Endothelial cell of umbilical vein (primary cell): ENCODE results near the gene KCNMA1. TPM values are rescaled to one million over a fixed set of nuclear protein-coding genes. Genes with fewer than 3 reads are reported as not detected.

Experiments
- BruUV-seq: library from RNA; stranded (reverse); fragments of 400-500 nt; replicated peaks from 2 replicates; lab custom pipeline; 2021; lab: Mats Ljungman, UMichigan
- CTCF ChIA-PET: fragments of 300-600, 350-600 bp; sonication (Branson Sonifier 250); formaldehyde crosslinking; loops from one replicate; lab custom pipeline; 2021; ENCODE audit warnings: antibody characterized with exemption, inconsistent platforms; lab: Charles Lee
- POLR2A ChIA-PET: fragments of 300-600, 350-600 bp; sonication (Branson Sonifier 250); formaldehyde crosslinking; loops from one replicate; lab custom pipeline; 2021; ENCODE audit warnings: antibody characterized with exemption, inconsistent platforms; lab: Charles Lee
- DNase-seq: peaks from one replicate; pipeline ENCODE4 v3.0.0-alpha.2; 2011; ENCODE audit warnings: low read depth, low spot score
- FAIRE-seq: peaks from 2 replicates; lab custom pipeline; 2011; peaks lifted over from hg19 to GRCh38; lab: Jason Lieb, UNC
- H2AFZ ChIP-seq: 2 replicates; pipeline ENCODE4 v1.6.0; 2012; ENCODE audit warnings: low read depth, low read length, control low read depth, inconsistent platforms
- H3K27ac ChIP-seq: 2 replicates; pipeline ENCODE4 v1.5.1; 2011; ENCODE audit warnings: low read depth, mild to moderate bottlenecking, control low read depth, low read length, moderate library complexity; ENCODE audit not compliant: insufficient read depth
- H3K27me3 ChIP-seq, 2 experiments: 2 replicates each; pipeline versions ENCODE4 v1.6.0 to v1.6.1; 2011; ENCODE audit warnings: low read length in 2 of 2, mixed read lengths in 1 of 2; ENCODE audit not compliant: control insufficient read depth in 2 of 2, insufficient read depth in 2 of 2
- H3K36me3 ChIP-seq, 2 experiments: 2 replicates in 1 of 2; 3 replicates in 1 of 2; pipeline ENCODE4 v1.5.1; 2011; ENCODE audit warnings: low read length in 2 of 2, mild to moderate bottlenecking in 1 of 2, moderate library complexity in 1 of 2; ENCODE audit not compliant: control insufficient read depth in 2 of 2, insufficient read depth in 2 of 2; ENCODE audit errors: extremely low read depth in 1 of 2
- H3K4me1 ChIP-seq: 3 replicates; pipeline ENCODE4 v1.5.1; 2011; ENCODE audit warnings: mild to moderate bottlenecking, low read length; ENCODE audit not compliant: control insufficient read depth, insufficient read depth; ENCODE audit errors: extremely low read depth
- H3K4me2 ChIP-seq: 2 replicates; pipeline ENCODE4 v1.6.1; 2011; ENCODE audit warnings: low read length, control low read depth, mixed read lengths; ENCODE audit not compliant: insufficient read depth
- H3K4me3 ChIP-seq, 3 experiments: fragments of 200-600 bp in 1 of 3; sonication (generic), shearing (Covaris generic) in 1 of 3; replicated peaks in 1 of 3; 2 replicates each; pipeline ENCODE4 v1.5.1; 2011 to 2016; ENCODE audit warnings: control low read depth in 3 of 3, low read length in 3 of 3, mild to moderate bottlenecking in 2 of 3, inconsistent platforms in 1 of 3, low read depth in 1 of 3, moderate library complexity in 1 of 3; ENCODE audit not compliant: insufficient read depth in 1 of 3
- H3K79me2 ChIP-seq: 2 replicates; pipeline ENCODE4 v1.6.0; 2012; ENCODE audit warnings: low read length, inconsistent platforms; ENCODE audit not compliant: control insufficient read depth, insufficient read depth
- H3K9ac ChIP-seq: replicated peaks from 2 replicates; pipeline ENCODE3; 2011; ENCODE audit warnings: low read length, control low read depth; ENCODE audit not compliant: insufficient read depth; ENCODE audit errors: extremely low read depth
- H3K9me1 ChIP-seq: replicated peaks from 3 replicates; pipeline ENCODE4 v1.6.0; 2011; ENCODE audit warnings: mild to moderate bottlenecking, low read length; ENCODE audit not compliant: control insufficient read depth, insufficient read depth; ENCODE audit errors: extremely low read depth
- H3K9me3 ChIP-seq: replicated peaks from 2 replicates; pipeline ENCODE4 v1.5.1; 2012; ENCODE audit warnings: low read length, inconsistent platforms; ENCODE audit not compliant: control insufficient read depth, insufficient read depth
- H4K20me1 ChIP-seq: replicated peaks from 2 replicates; pipeline ENCODE3; 2011; ENCODE audit warnings: mild to moderate bottlenecking, low read length; ENCODE audit not compliant: control insufficient read depth, insufficient read depth; ENCODE audit errors: extremely low read depth
- EZH2 ChIP-seq: IDR thresholded peaks from 2 replicates; pipeline ENCODE4 v1.6.1; 2012; ENCODE audit warnings: borderline replicate concordance, low read depth, mild to moderate bottlenecking, moderate library complexity, low read length, inconsistent platforms; ENCODE audit not compliant: severe bottlenecking
- FOS ChIP-seq: IDR thresholded peaks from 2 replicates; pipeline ENCODE4 v1.6.1; 2011; ENCODE audit warnings: mild to moderate bottlenecking, low read length, moderate library complexity, borderline replicate concordance; ENCODE audit not compliant: insufficient read depth
- GATA2 ChIP-seq: IDR thresholded peaks from 2 replicates; pipeline ENCODE4 v1.7.0; 2011; ENCODE audit warnings: low read depth, mild to moderate bottlenecking, moderate library complexity, mixed read lengths, low read length; ENCODE audit not compliant: insufficient read length, insufficient read depth
- JUN ChIP-seq: IDR thresholded peaks from 2 replicates; pipeline ENCODE4 v1.6.1; 2011; ENCODE audit warnings: borderline replicate concordance, low read depth; ENCODE audit not compliant: insufficient read length, insufficient read depth
- POLR2A ChIP-seq: IDR thresholded peaks from 2 replicates; pipeline ENCODE4 v1.6.1; 2012; ENCODE audit warnings: low read depth, mild to moderate bottlenecking, control low read depth, low read length
- POLR2AphosphoS5 ChIP-seq: IDR thresholded peaks from 2 replicates; pipeline ENCODE4 v1.6.1; 2012; ENCODE audit warnings: low read depth, mild to moderate bottlenecking, control low read depth, low read length, moderate library complexity; ENCODE audit not compliant: insufficient read depth
- dilution Hi-C: fragments of 300-500 bp; cut with MboI; formaldehyde crosslinking; loops from one replicate; pipeline ENCODE4 v1.15.0; 2019; ENCODE audit warnings: low sequenced_read_pairs; ENCODE audit not compliant: extremely low pct_ligation_motif_present
- intact Hi-C: fragments of 100-400 bp; cut with micrococcal nuclease; formaldehyde crosslinking; loops from one replicate; pipeline ENCODE4 v1.10.0; 2022
- polyA plus RNA-seq, 4 experiments: library from polyadenylated mRNA; depleted of rRNA in 3 of 4; stranded (reverse) in 3 of 4; unstranded in 1 of 4; fragments of >200 nt; gene quantifications; 2 replicates each; pipeline versions ENCODE4 v1.2.1 to v1.2.3, GENCODE V29; 2011 to 2012; ENCODE audit warnings: missing spikeins in 1 of 4
- total RNA-seq: library from RNA; stranded (reverse); gene quantifications from 2 replicates; pipeline ENCODE4 v1.2.3, GENCODE V29; 2021
- TF ChIP-seq, protein P1 (sequence below), 2 donors: IDR thresholded peaks; 1 replicate in 1 of 2; 2 replicates in 1 of 2; pipeline ENCODE4 v1.5.1; 2011; ENCODE audit warnings: low read length in 2 of 2, mild to moderate bottlenecking in 2 of 2, moderate library complexity in 2 of 2, control low read depth in 1 of 2, inconsistent platforms in 1 of 2, low read depth in 1 of 2; ENCODE audit not compliant: insufficient read depth in 1 of 2; ENCODE audit errors: extremely low read depth in 1 of 2
- TF ChIP-seq, protein P2 (sequence below): IDR thresholded peaks from 2 replicates; pipeline ENCODE4 v1.6.1; 2011; ENCODE audit not compliant: insufficient read depth, insufficient read length

The KCNMA1 gene
- total and polyA plus RNA-seq, 2 donors (not counting 3 experiments of a cell fraction or from before 2014, with no cell fraction given) = 0.10 to 0.82 TPM

DNA sequence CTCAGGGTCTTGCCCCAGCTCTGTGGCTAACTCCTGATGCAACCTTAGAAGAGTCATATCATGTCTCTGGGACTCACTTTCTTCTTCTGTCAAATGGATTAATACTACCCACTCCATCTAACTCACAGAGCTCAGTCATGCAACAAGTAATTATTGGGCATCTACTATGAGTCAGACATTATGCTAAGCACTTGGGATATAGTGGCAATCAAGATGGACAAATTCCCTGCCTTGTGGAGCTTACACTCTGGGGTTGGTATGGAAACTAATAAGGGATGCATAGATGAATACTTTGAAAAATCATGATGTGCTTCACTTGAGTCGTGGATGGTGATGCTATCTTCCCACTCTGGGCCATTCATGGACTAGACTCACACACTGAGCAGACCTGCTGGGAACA, 88.9 kb downstream of the KCNMA1 start:
- H3K9me3 ChIP-seq = no peaks in the 10 kb centered on the region
- no peak overlapping the region for H3K27ac ChIP-seq
- no peaks in the 10 kb centered on the region for H3K9me1 ChIP-seq
- DNase-seq (no peak), FAIRE-seq (no peak)
- BruUV-seq = no TSS peak
- H3K79me2 ChIP-seq = no peaks in the 10 kb centered on the region
- no peak overlapping the region for H3K4me2 ChIP-seq
- dilution Hi-C loops = no loop called here
- CTCF ChIA-PET = interaction anchor here (0.9 kb wide), 1 partner anchor 383 kb away, joined by 3 read pairs; no protein-coding TSS in a partner anchor
- no peaks in the 10 kb centered on the region for H3K4me1 ChIP-seq
- no peak overlapping the region for H3K4me3 ChIP-seq
- intact Hi-C loops = no loop called here
- POLR2A ChIA-PET = no interaction called here
- H4K20me1 ChIP-seq = no peaks in the 10 kb centered on the region
- H2AFZ ChIP-seq = no peak overlapping the region
- H3K27me3 ChIP-seq = peaks cover 0 to 3% of the 10 kb centered on the region in 2 experiments
- no peak overlapping the region for H3K9ac ChIP-seq
- no peaks in the 10 kb centered on the region for H3K36me3 ChIP-seq
- TF ChIP-seq, protein P1, sequence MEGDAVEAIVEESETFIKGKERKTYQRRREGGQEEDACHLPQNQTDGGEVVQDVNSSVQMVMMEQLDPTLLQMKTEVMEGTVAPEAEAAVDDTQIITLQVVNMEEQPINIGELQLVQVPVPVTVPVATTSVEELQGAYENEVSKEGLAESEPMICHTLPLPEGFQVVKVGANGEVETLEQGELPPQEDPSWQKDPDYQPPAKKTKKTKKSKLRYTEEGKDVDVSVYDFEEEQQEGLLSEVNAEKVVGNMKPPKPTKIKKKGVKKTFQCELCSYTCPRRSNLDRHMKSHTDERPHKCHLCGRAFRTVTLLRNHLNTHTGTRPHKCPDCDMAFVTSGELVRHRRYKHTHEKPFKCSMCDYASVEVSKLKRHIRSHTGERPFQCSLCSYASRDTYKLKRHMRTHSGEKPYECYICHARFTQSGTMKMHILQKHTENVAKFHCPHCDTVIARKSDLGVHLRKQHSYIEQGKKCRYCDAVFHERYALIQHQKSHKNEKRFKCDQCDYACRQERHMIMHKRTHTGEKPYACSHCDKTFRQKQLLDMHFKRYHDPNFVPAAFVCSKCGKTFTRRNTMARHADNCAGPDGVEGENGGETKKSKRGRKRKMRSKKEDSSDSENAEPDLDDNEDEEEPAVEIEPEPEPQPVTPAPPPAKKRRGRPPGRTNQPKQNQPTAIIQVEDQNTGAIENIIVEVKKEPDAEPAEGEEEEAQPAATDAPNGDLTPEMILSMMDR (IDR thresholded peaks at IDR 0.05; ENCODE audit: extremely low read depth in 1 of 2, insufficient read depth in 1 of 2, low read depth in 1 of 2, low read length in 2 of 2) = no peak

DNA sequence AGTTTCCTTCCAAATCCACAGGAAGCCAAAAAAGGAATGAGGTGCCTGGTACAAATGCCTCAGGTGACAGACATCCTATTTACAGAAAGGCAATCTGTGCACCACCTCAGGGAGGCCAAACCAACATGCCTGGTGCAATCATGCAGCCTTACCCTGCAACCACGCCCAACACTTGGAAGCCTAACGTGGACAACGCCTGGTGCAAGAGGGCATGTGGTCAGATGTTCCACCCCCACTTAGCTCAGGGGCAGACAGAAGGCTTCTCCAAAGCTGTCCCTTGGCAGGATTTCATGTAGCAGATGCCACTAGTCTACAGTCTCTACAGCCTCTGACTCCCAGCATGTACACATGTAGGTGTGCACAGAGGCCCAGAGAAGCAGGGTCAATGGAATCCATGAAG, 89.5 kb downstream of the KCNMA1 start:
- H3K9me3 ChIP-seq = no peaks in the 10 kb centered on the region
- DNase-seq (no peak), FAIRE-seq (no peak)
- TF ChIP-seq POLR2A (no peak), JUN (no peak), EZH2 (no peak), GATA2 (no peak), POLR2AphosphoS5 (no peak), FOS (no peak)
- TF ChIP-seq, protein P1 (IDR thresholded peaks at IDR 0.05; ENCODE audit: extremely low read depth in 1 of 2, insufficient read depth in 1 of 2, low read depth in 1 of 2, low read length in 2 of 2) = no peak
- TF ChIP-seq, protein P2, sequence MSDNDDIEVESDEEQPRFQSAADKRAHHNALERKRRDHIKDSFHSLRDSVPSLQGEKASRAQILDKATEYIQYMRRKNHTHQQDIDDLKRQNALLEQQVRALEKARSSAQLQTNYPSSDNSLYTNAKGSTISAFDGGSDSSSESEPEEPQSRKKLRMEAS = no peak
- no peak overlapping the region for H3K9ac ChIP-seq
- no peak overlapping the region for H3K4me3 ChIP-seq
- no peak overlapping the region for H3K4me2 ChIP-seq
- dilution Hi-C loops (no loop called here), intact Hi-C loops (no loop called here)
- no TSS peak for BruUV-seq
- no peaks in the 10 kb centered on the region for H3K79me2 ChIP-seq
- no peak overlapping the region for H3K27ac ChIP-seq
- ChIA-PET CTCF (interaction anchor here (0.9 kb wide), 1 partner anchor 382 kb away, joined by 3 read pairs; no protein-coding TSS in a partner anchor), POLR2A (no interaction called here)
- H4K20me1 ChIP-seq = no peaks in the 10 kb centered on the region
- no peak overlapping the region for H2AFZ ChIP-seq
- H3K36me3 ChIP-seq = no peaks in the 10 kb centered on the region
- peaks cover 0 to 3% of the 10 kb centered on the region in 2 experiments for H3K27me3 ChIP-seq
- H3K9me1 ChIP-seq = no peaks in the 10 kb centered on the region
- H3K4me1 ChIP-seq = no peaks in the 10 kb centered on the region
